Measurements from ENCODE around the gene ZNF532. TPM values are rescaled to one million over a fixed set of nuclear protein-coding genes. Genes with fewer than 3 reads are reported as not detected.

ZNF532 gene
- total RNA-seq, 6 experiments from 2014 or later, result 43.1 to 56.6 (median 50.1) TPM

DNA sequence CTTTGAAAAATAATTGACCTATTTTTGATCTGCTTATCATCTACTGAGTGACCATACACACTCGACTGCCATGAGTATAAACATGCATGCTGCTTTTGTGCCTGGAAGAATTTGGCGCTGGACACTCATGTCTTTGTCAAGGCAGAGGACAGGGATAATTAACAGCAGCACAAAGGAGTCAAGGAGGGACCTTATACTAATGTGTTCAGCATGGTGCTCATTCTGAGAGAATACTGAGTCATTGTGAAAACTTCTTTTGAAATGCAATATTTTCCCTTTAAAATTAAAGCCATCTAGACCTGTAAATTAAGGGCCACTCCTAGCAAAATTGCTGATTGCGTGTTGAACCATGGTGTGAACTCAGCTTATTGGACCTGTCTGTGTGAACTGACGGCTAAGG is 116.3 kb downstream of the ZNF532 start:
- TF ChIP-seq, protein P1, sequence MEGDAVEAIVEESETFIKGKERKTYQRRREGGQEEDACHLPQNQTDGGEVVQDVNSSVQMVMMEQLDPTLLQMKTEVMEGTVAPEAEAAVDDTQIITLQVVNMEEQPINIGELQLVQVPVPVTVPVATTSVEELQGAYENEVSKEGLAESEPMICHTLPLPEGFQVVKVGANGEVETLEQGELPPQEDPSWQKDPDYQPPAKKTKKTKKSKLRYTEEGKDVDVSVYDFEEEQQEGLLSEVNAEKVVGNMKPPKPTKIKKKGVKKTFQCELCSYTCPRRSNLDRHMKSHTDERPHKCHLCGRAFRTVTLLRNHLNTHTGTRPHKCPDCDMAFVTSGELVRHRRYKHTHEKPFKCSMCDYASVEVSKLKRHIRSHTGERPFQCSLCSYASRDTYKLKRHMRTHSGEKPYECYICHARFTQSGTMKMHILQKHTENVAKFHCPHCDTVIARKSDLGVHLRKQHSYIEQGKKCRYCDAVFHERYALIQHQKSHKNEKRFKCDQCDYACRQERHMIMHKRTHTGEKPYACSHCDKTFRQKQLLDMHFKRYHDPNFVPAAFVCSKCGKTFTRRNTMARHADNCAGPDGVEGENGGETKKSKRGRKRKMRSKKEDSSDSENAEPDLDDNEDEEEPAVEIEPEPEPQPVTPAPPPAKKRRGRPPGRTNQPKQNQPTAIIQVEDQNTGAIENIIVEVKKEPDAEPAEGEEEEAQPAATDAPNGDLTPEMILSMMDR (IDR thresholded peaks at IDR 0.05), result no peak
- Mint-ChIP-seq H3K36me3 (ENCODE audit: low read depth) (peaks cover 36% of the 10 kb centered on the region), H3K4me1 (ENCODE audit: low read depth) (peaks cover 21% of the 10 kb centered on the region), H3K4me3 (no peak overlapping the region), H3K27ac (peak overlapping the region; percentile 39; the same call in 1 of the 2 replicates), H3K9me3 (no peaks in the 10 kb centered on the region), H3K27me3 (ENCODE audit: insufficient read depth) (no peaks in the 10 kb centered on the region; the same call in 1 of the 2 replicates)
- no peak for DNase-seq

DNA sequence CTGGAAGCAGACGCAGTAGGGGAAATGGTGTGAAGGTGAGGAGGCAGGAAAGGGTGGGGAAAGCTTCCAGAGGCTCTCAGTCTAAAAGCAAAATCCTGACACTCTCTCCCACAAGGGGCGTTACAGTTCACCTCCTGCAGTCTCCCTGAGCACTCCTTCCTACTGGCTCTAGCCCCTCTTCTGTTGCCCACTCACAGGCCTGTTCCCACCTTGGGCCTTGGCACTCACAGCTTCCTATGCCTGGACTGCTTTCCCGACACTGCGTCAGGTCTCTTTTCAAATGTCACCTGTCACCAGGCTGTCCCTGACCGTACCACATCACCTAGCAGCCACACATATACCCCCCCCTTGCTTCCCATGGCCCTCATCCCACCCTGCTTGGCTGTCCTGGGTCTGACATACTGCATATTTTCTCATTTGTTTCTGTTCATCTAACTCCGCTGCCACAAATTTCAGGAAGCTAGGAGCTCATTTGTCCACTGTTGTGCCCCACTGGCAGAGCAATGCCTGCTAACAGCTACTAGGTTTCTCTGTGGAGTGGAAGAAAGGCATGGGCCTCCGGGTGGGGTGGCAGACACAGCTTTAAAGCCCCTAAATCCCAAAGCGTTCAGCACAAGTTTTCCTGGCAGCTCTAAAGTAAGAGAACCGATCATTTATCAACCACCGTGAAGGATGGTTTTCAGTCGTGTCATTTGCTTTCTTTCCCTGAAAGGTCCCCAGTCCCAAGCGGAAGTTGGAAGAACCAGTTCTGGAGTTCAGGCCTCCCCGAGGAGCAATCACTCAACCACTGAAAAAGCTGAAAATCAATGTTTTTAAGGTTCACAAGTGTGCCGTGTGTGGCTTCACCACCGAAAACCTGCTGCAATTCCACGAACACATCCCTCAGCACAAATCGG is 118.8 kb downstream of the ZNF532 start:
- Mint-ChIP-seq H3K36me3 (ENCODE audit: low read depth) (peaks cover 43% of the 10 kb centered on the region), H3K9me3 (no peaks in the 10 kb centered on the region), H3K4me3 (no peak overlapping the region), H3K27me3 (ENCODE audit: insufficient read depth) (no peaks in the 10 kb centered on the region; the same call in 1 of the 2 replicates), H3K27ac (no peak overlapping the region), H3K4me1 (ENCODE audit: low read depth) (peaks cover 18% of the 10 kb centered on the region)
- DNase-seq, result no peak
- TF ChIP-seq, protein P1 (IDR thresholded peaks at IDR 0.05), result no peak

DNA sequence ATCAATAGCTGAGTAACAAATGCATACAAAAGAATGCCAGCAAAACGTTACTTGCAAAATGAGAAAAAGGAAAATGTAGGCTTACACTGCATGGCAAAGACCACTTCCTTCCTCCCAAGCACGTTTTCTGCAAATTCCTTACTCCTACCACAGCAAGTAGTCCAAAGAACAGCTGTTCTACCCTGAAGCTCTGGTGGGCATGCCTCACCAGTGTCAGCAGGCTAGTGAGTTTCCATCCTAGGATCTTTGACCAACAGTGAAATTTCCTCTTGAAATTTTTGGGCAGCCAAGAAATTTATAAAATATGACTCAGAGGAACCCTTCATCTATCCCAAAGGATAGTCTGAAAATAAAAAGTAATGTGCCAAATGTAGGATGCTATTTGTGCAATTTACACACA is 123.9 kb downstream of the ZNF532 start:
- H3K27ac Mint-ChIP-seq, result no peak overlapping the region
- peaks cover 25% of the 10 kb centered on the region for H3K36me3 Mint-ChIP-seq (ENCODE audit: low read depth)
- TF ChIP-seq, protein P1 (IDR thresholded peaks at IDR 0.05), result no peak
- H3K4me1 Mint-ChIP-seq (ENCODE audit: low read depth), result peaks cover 58% of the 10 kb centered on the region
- no peak for DNase-seq
- H3K27me3 Mint-ChIP-seq (ENCODE audit: insufficient read depth), result no peaks in the 10 kb centered on the region
- H3K9me3 Mint-ChIP-seq, result peaks cover 11% of the 10 kb centered on the region
- no peak overlapping the region for H3K4me3 Mint-ChIP-seq

DNA sequence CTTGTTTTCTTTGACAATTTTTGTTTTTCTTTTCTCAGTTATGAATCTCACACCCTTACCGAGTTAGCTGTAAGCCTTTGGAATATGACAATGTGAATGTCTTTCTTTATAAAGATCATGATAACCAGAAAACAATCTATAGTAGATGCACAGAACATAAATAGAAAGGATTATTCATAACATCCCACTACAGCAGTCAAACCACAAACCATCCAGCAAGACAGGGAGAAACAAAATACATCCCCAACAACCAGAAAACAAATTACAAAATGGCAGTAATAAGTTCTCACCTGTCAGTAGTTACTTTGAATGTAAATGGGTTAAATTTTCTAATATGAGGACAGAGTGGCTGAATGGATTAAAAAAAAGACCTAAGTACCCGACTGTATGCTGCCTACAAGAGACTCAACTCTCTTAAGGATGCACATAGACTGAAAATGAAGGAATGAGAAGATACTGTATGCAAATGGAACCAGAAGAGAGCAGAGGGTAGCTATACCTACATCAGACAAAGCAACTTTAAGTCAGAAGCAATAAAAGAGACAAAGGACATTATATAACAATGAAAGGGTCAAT is 124.6 kb downstream of the ZNF532 start:
- Mint-ChIP-seq H3K27me3 (ENCODE audit: insufficient read depth) (no peaks in the 10 kb centered on the region), H3K27ac (no peak overlapping the region), H3K9me3 (peaks cover 11% of the 10 kb centered on the region), H3K4me1 (ENCODE audit: low read depth) (peaks cover 64% of the 10 kb centered on the region), H3K4me3 (no peak overlapping the region), H3K36me3 (ENCODE audit: low read depth) (peaks cover 19% of the 10 kb centered on the region)
- TF ChIP-seq, protein P1 (IDR thresholded peaks at IDR 0.05), result no peak
- no peak for DNase-seq

DNA sequence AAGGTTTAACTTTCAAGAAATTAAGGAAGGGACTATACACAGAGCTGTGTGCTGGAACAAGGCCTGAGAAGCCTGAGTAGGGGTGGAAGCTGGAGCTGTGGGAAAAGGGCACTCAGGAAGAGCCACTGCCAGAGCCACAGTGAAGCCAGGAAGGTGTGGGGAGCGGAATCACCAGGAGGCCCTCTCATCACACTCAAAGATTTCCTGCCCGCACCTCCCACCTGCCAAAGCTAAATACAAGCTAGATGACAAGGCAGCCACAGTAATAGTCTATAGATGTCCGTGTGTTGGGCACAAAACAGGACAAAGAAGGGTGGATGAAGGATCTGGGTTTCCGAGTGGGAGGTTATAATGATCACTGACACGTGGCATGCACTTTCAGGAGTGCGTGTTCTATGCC is 126.0 kb downstream of the ZNF532 start:
- DNase-seq, result no peak
- peaks cover 11% of the 10 kb centered on the region for H3K9me3 Mint-ChIP-seq
- TF ChIP-seq, protein P1 (IDR thresholded peaks at IDR 0.05), result no peak
- peaks cover 19% of the 10 kb centered on the region for H3K36me3 Mint-ChIP-seq (ENCODE audit: low read depth)
- H3K4me1 Mint-ChIP-seq (ENCODE audit: low read depth), result peaks cover 76% of the 10 kb centered on the region
- peak overlapping the region; percentile 51; the same call in 1 of the 2 replicates for H3K27ac Mint-ChIP-seq
- H3K4me3 Mint-ChIP-seq, result no peak overlapping the region
- no peaks in the 10 kb centered on the region for H3K27me3 Mint-ChIP-seq (ENCODE audit: insufficient read depth)
